Measurements from ENCODE around the gene GCNT2.
"Not testable (repeated sequence)": the region's sequence is repeated elsewhere in the genome, so short reads cannot be mapped to it uniquely, and the experiment has no call there.

The GCNT2 gene

DNA sequence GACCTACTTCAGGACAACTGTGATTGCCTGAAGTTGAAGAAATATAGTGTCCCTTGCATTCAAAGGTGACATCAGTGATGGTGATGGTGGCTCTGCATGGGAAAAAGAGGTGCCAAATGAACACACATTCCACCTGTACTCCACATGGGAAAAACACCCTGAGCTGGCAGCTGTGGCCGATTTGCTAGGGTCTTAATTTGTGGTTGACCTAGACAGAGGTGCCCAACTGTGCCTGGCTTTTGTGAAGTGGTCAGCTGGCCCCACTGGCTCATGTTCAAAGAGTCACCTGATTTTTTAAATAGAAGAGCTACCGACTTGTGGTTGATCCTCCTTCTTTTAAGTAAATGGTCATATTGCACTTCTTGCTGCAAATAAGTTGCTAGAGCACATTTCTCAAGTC, 7.6 kb upstream of the GCNT2 start:
- DNase-seq = no peak

DNA sequence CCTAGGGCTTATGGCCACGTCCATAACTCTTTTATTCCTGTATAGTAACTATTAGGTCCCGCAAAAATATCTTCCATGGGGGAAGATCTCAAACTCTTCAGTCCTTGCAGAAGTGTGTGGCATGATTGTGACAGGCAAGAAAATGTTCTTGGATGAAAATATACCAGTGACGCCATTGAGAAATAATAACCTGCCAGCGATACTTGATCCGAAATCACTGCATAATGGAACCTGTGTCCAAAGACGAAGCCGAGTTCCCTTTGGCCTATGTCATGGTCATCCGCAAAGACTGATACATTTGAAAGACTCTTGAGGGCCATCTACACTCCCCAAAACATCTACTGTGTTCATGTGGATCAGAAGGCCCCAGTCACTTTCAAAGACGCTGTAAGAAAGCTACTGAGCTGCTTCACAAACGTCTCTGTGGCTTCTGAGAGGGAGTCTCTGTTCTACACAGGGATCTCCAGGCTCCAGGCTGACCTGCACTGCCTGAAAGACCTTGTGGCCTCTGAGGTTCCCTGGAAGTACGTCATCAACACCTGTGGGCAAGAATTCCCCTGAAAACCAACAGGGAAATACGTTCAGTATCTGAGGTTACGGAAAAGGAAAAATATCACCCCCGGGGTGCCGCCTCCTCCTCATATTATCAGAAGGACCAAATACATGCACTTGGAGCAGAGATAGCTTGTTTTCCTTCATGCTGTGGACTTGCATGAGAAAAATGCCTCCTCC, 6.9 kb upstream of the GCNT2 start:
- DNase-seq = no peak

GRCh38 chr6:10516953-10517352, 4.2 kb upstream of the GCNT2 start:
- DNase-seq = no peak

- no peak for DNase-seq
These were observed 2.4 kb upstream of the GCNT2 start for GRCh38 chr6:10518557-10519407.

GRCh38 chr6:10519408-10519697, 1.8 kb upstream of the GCNT2 start:
- DNase-seq = not testable (repeated sequence)

- no peak for DNase-seq
These were observed 683 bp upstream of the GCNT2 start for GRCh38 chr6:10520468-10520867.

GRCh38 chr6:10522929-10523573, 1.9 kb downstream of the GCNT2 start:
- no peak for DNase-seq

DNA sequence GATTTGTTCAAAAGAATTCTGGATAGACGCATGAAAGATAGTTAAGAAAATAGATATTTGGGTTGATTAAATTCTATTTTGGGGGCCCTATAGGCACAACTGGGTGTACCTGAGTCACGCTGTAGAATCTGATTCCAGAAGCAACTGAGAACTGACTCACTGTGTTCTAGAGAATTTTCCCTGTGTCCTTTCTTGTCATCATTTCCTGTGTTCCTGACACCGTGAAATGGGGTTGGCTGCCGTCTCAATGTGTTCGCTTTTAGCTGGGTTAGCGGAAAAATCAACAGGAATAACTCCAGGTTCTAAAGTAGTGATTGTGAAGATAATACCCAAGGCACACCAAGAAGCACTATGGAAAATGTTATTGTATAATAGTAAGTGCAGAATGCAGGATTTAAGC, 5.0 kb downstream of the GCNT2 start:
- no peak for DNase-seq

DNA sequence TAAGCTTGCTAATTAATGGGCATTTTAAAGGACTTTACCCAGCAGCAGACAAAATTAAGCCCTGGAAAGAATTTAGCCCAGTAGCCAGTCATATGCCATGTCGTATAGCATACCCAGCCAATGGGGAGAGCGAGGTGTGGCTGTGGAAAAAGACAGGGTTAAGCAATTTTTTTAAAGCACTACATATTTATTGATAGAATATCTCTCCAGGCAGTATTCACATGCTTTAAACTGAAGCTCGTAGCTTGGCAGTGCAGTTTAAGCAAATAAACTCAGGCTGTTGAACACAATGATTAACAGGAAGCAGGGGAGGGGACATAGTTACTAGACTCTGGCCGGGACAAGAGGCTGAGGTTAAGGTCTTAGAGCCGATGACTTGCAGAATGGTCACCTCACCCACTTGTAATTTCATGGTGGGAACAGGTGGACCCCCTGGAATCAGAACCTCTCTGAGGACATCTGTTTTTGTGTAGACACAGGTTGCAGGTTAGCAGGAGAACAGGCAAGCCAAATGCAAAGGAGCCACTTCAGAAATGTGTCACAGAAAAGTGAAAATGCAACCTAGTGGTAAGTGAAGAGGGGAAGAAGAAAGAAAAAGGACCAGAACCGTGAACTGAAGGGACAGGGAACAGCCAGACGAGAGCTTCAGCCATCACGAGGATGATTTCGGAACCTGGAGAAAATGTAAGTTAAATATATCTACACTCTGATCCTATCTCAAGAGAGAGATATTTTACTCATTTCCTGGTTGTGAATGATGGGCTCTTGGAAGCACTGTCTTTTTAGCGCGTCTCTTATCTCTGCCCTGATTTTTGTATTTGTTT, 7.2 kb downstream of the GCNT2 start:
- DNase-seq = no peak

- no peak for DNase-seq
These were observed 8.2 kb downstream of the GCNT2 start for GRCh38 chr6:10529231-10529801.

GRCh38 chr6:10529828-10530374, 8.8 kb downstream of the GCNT2 start:
- DNase-seq = not testable (repeated sequence)

GRCh38 chr6:10531503-10531902, 10.4 kb downstream of the GCNT2 start:
- no peak for DNase-seq

- DNase-seq = no peak
These were observed 10.8 kb downstream of the GCNT2 start for GRCh38 chr6:10531942-10532341.

DNA sequence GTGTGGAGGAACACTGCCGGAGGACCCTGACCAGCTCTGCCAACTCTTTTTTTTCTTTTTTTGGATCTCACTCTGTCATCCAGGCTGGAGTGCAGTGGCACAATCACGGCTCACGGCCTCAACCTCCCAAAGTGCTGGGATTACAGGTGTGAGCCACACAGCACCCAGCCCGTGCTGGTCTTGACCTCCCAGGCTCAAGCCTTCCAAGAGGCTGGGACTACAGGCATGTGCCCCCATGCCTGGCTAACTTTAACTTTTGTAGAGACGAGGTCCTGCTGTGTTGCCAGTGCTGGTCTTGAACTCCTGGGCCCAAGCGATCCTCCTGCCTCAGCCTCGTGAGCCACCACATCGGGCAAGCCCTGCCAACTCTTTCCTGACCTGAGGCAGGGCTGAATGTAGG, 11.2 kb downstream of the GCNT2 start:
- DNase-seq = no peak

DNA sequence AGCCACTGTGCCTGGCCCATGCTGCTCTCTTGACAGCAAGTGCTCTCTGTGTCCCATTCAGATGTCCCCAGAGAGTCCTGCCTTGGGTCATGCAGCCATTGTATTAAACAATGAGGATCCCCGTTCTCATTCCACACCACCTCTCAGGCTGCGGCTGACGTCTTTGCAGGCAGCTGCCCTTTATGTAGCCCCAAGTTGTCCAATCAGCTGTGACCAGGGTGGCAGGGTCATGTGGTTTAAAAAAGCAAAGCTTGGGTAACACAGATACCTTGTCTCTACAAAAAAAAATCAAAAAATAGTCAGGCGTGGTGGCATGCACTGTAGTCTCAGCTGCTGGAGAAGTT, 13.2 kb downstream of the GCNT2 start:
- DNase-seq = no peak

- DNase-seq = no peak
These were observed 14.0 kb downstream of the GCNT2 start for GRCh38 chr6:10535193-10535592.

DNA sequence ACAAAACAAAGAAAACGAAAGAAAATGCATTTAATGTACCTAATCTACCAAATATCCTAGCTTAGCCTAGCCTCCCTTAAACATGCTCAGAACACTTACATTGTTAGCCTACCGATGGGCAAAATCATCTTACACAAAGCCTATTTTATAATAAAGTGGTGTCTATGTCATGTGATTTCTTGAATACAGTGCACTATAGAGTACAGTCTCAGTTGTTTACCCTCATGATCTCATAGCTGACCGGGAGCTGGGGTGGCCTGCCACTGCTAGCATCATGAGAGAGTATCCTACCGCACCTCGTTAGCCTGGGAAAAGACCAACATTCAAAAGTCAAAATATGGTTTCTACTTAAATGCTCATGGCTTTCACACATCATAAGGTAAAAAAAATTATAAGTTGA, 16.6 kb downstream of the GCNT2 start:
- no peak for DNase-seq

DNA sequence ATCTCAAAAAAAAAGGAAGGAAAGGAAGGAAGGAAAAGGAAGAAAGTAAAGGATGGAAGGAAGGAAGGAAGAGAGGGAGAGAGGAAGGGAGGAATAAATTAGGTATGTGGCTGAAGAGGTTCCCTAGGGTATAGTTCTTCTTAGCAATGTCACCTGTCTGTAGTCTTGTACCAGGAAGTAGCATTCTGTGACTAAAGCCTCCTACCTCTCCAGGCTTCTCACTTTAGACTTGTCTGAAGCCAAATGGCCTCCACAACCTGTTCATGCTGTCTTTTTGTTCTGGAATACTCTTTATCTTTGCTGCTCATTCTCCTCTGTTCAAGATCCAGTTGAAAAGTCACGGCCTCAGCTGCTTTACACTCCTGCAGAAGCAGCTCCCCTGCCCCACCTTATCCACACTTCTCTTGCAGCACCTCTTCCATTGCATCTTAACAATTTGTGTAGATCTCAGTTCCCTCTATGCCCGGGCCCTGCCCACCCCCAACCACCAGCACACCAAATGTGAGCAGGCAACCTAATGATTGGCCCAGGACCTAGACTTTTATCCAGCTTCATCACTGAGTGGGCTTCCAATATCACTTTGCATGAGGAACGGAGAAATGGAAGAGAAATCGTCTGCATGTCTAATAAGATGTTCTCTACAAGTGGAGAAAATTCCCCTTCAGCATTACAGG, 19.1 kb downstream of the GCNT2 start:
- DNase-seq = no peak

- DNase-seq = no peak
These were observed 20.4 kb downstream of the GCNT2 start for GRCh38 chr6:10541591-10541990.

- DNase-seq = no peak
These were observed 21.1 kb downstream of the GCNT2 start for GRCh38 chr6:10542213-10542612.

- no peak for DNase-seq
These were observed 22.3 kb downstream of the GCNT2 start for GRCh38 chr6:10543488-10543887.

Measured in anterior cingulate cortex (tissue), 58 donors.